Hepatic stellate cell (primary cell): Measurements from ENCODE around the gene EFS.
"Not testable (repeated sequence)": the region's sequence is repeated elsewhere in the genome, so short reads cannot be mapped to it uniquely, and the experiment has no call there.

Experiments
- DNase-seq: peaks from one replicate; pipeline ENCODE4 v3.0.0; 2011; ENCODE audit warnings: low spot score

EFS gene

GRCh38 chr14:23399591-23399990, 34.6 kb upstream of the EFS start:
- no peak for DNase-seq

- DNase-seq: no peak
These were observed 34.2 kb upstream of the EFS start for GRCh38 chr14:23399136-23399535.

- no peak for DNase-seq
These were observed 33.4 kb upstream of the EFS start for GRCh38 chr14:23398348-23398747.

- DNase-seq: no peak
These were observed 31.9 kb upstream of the EFS start for GRCh38 chr14:23396781-23397407.

GRCh38 chr14:23396126-23396525, 31.2 kb upstream of the EFS start:
- DNase-seq: no peak

- no peak for DNase-seq
These were observed 27.6 kb upstream of the EFS start for GRCh38 chr14:23392613-23393012.

GRCh38 chr14:23389871-23390270, 24.9 kb upstream of the EFS start:
- DNase-seq: not testable (repeated sequence)

GRCh38 chr14:23389396-23389795, 24.4 kb upstream of the EFS start:
- no peak for DNase-seq

GRCh38 chr14:23388996-23389395, 24.0 kb upstream of the EFS start:
- no peak for DNase-seq

GRCh38 chr14:23387916-23388882, 23.2 kb upstream of the EFS start:
- DNase-seq: no peak

- no peak for DNase-seq
These were observed 22.0 kb upstream of the EFS start for GRCh38 chr14:23386999-23387398.

- not testable (repeated sequence) for DNase-seq
These were observed 21.3 kb upstream of the EFS start for GRCh38 chr14:23386266-23386657.

- DNase-seq: no peak
These were observed 20.8 kb upstream of the EFS start for GRCh38 chr14:23385642-23386265.

- no peak for DNase-seq
These were observed 20.3 kb upstream of the EFS start for GRCh38 chr14:23385244-23385641.

- DNase-seq: no peak
These were observed 19.6 kb upstream of the EFS start for GRCh38 chr14:23384364-23385080.

- no peak for DNase-seq
These were observed 17.9 kb upstream of the EFS start for GRCh38 chr14:23382731-23383440.

GRCh38 chr14:23382276-23382675, 17.3 kb upstream of the EFS start:
- DNase-seq: no peak

GRCh38 chr14:23381871-23382270, 16.9 kb upstream of the EFS start:
- DNase-seq: no peak

- DNase-seq: no peak
These were observed 16.0 kb upstream of the EFS start for GRCh38 chr14:23380976-23381375.

GRCh38 chr14:23380197-23380914, 15.4 kb upstream of the EFS start:
- no peak for DNase-seq
